ENCODE results near the gene TUBGCP6. TPM values are rescaled to one million over a fixed set of nuclear protein-coding genes. Genes with fewer than 3 reads are reported as not detected.

Gene TUBGCP6
- total RNA-seq, 1 donor from 2014 or later, result 18.2 TPM

DNA sequence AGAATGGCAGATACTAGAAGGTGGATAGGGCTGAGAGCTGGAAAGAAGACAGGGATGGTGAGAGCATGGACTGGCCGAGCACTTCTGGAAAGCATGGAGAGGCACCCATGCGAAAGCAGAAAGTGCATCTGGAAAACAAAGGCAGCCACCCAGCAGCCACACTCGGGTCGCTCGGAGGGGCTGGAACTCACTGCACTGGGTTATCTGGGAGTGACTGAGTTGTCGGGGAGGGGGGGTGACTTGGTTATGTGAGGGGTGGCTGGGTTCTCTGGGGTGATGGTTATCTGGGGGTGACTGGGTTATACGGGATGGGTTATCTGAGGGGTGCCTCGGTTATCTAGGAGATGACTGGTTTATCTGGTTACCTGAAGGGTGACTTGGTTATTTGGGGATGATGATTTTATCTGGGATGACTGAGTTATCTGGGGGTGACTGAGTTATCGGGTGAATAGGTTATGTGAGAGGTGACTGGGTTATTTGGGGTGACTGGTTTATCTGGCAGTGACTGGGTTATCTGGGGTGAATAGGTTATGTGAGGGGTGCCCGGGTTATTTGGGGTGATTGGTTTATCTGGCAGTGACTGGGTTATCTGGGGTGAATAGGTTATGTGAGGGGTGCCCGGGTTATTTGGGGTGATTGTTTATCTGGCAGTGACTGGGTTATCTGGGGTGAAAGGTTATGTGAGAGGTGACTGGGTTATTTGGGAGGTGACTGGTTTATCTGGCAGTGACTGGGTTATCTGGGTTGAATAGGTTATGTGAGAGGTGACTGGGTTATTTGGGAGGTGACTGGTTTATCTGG lies 76.9 kb downstream of the TUBGCP6 start:
- FAIRE-seq (no peak), DNase-seq (ENCODE audit: low read depth) (no peak)
- TF ChIP-seq, protein P1, sequence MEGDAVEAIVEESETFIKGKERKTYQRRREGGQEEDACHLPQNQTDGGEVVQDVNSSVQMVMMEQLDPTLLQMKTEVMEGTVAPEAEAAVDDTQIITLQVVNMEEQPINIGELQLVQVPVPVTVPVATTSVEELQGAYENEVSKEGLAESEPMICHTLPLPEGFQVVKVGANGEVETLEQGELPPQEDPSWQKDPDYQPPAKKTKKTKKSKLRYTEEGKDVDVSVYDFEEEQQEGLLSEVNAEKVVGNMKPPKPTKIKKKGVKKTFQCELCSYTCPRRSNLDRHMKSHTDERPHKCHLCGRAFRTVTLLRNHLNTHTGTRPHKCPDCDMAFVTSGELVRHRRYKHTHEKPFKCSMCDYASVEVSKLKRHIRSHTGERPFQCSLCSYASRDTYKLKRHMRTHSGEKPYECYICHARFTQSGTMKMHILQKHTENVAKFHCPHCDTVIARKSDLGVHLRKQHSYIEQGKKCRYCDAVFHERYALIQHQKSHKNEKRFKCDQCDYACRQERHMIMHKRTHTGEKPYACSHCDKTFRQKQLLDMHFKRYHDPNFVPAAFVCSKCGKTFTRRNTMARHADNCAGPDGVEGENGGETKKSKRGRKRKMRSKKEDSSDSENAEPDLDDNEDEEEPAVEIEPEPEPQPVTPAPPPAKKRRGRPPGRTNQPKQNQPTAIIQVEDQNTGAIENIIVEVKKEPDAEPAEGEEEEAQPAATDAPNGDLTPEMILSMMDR (IDR thresholded peaks at IDR 0.05; ENCODE audit: insufficient read depth, low read length, severe bottlenecking), result no peak
- Histone ChIP-seq H3K36me3 (ENCODE audit: control insufficient read depth, insufficient read depth, low read length) (no peaks in the 10 kb centered on the region), H3K4me3 (ENCODE audit: low read depth, low read length) (no peak overlapping the region), H3K27me3 (ENCODE audit: control insufficient read depth, insufficient read depth, low read length) (peaks cover 3% of the 10 kb centered on the region)

Other genes with a start within 250 kb of the TUBGCP6 start
- not detected in 2 replicates for gene IL17REL, start 232.3 kb downstream of the TUBGCP6 start, total RNA-seq
- gene TTLL8, start 186.7 kb downstream of the TUBGCP6 start, total RNA-seq, result not detected in 2 replicates
- gene MLC1, start 159.6 kb downstream of the TUBGCP6 start, total RNA-seq, result under 0.01 TPM in 1 of 2 replicates, not detected in the other
- 0.26 and 1.4 TPM in 2 replicates for gene MOV10L1, start 155.0 kb downstream of the TUBGCP6 start, total RNA-seq
- 0.26 and 0.77 TPM in 2 replicates for gene PANX2, start 74.3 kb downstream of the TUBGCP6 start, total RNA-seq
- 38.3 and 43.7 TPM in 2 replicates for gene TRABD, start 59.1 kb downstream of the TUBGCP6 start, total RNA-seq
- 20.8 and 25.7 TPM in 2 replicates for gene SELENOO, start 44.0 kb downstream of the TUBGCP6 start, total RNA-seq
- gene HDAC10, start 6.2 kb upstream of the TUBGCP6 start, total RNA-seq, result 9.7 and 13.8 TPM in 2 replicates
- gene MAPK12, start 16.7 kb upstream of the TUBGCP6 start, total RNA-seq, result 12.4 and 14.1 TPM in 2 replicates
- gene MAPK11, start 25.4 kb upstream of the TUBGCP6 start, total RNA-seq, result 3.4 and 9.0 TPM in 2 replicates
- gene PLXNB2, start 62.6 kb upstream of the TUBGCP6 start, total RNA-seq, result 138 and 176 TPM in 2 replicates
- gene DENND6B, start 82.0 kb upstream of the TUBGCP6 start, total RNA-seq, result 1.1 and 1.8 TPM in 2 replicates
- 50.5 and 57.5 TPM in 2 replicates for gene PPP6R2, start 98.3 kb upstream of the TUBGCP6 start, total RNA-seq
- 123 and 129 TPM in 2 replicates for gene SBF1, start 230.0 kb upstream of the TUBGCP6 start, total RNA-seq
- gene ADM2, start 236.5 kb upstream of the TUBGCP6 start, total RNA-seq, result 3.7 and 5.4 TPM in 2 replicates
- not detected in 2 replicates for gene MIOX, start 241.8 kb upstream of the TUBGCP6 start, total RNA-seq